HG02588 (cell line): ENCODE measurements around the gene GALE.
"Not testable (repeated sequence)": the region's sequence is repeated elsewhere in the genome, so short reads cannot be mapped to it uniquely, and the experiment has no call there.

Source experiments
- ATAC-seq: cut with Tn5 transposase; IDR thresholded peaks from one replicate; pipeline ENCODE4 v1.9.1; 2021; ENCODE audit warnings: mild to moderate bottlenecking, moderate library complexity; ENCODE audit not compliant: unreplicated experiment

Gene GALE

GRCh38 chr1:23793018-23793781 lies 7.4 kb downstream of the GALE start:
- ATAC-seq: no peak

- ATAC-seq: no peak
These were observed 8.2 kb downstream of the GALE start for GRCh38 chr1:23792151-23792945.

GRCh38 chr1:23791516-23792047 lies 9.0 kb downstream of the GALE start:
- ATAC-seq: no peak

GRCh38 chr1:23790696-23791515 lies 9.6 kb downstream of the GALE start, which contains the start of gene LYPLA2:
Gene LYPLA2 (plus strand): TSS chr1:23791145. CDS start chr1:23792683, 1,538 bp downstream.
- peak; percentile 86 for ATAC-seq

GRCh38 chr1:23788695-23789094 lies 11.9 kb downstream of the GALE start:
- ATAC-seq: no peak

GRCh38 chr1:23787701-23788100 lies 12.9 kb downstream of the GALE start:
- ATAC-seq: no peak

- no peak for ATAC-seq
These were observed 15.7 kb downstream of the GALE start for GRCh38 chr1:23784846-23785245.

- not testable (repeated sequence) for ATAC-seq
These were observed 17.4 kb downstream of the GALE start for GRCh38 chr1:23783141-23783540.

- no peak for ATAC-seq
These were observed 20.7 kb downstream of the GALE start for GRCh38 chr1:23779826-23780371.

GRCh38 chr1:23777979-23778814 lies 22.4 kb downstream of the GALE start, which contains the start of gene PITHD1:
Gene PITHD1 (plus strand): TSS chr1:23778418. CDS start chr1:23778516, 98 bp downstream.
- ATAC-seq: peak; percentile 74

- no peak for ATAC-seq
These were observed 24.3 kb downstream of the GALE start for GRCh38 chr1:23776217-23776616.

GRCh38 chr1:23774174-23774880 lies 26.2 kb downstream of the GALE start:
- ATAC-seq: no peak

GRCh38 chr1:23772854-23773242 lies 27.7 kb downstream of the GALE start:
- no peak for ATAC-seq

- ATAC-seq: no peak
These were observed 28.3 kb downstream of the GALE start for GRCh38 chr1:23772049-23772853.

GRCh38 chr1:23768733-23769132 lies 31.8 kb downstream of the GALE start:
- ATAC-seq: no peak

GRCh38 chr1:23763041-23763577 lies 37.4 kb downstream of the GALE start:
- ATAC-seq: no peak

- ATAC-seq: no peak
These were observed 41.3 kb downstream of the GALE start for GRCh38 chr1:23759277-23759676.

GRCh38 chr1:23757812-23758211 lies 42.7 kb downstream of the GALE start:
- no peak for ATAC-seq
